ENCODE results near the gene JAKMIP1.
"Not testable (repeated sequence)": the region's sequence is repeated elsewhere in the genome, so short reads cannot be mapped to it uniquely, and the experiment has no call there.

JAKMIP1 gene

GRCh38 chr4:6002492-6002833, 197.9 kb downstream of the JAKMIP1 start:
- no peak for DNase-seq

- DNase-seq: no peak
Measured at GRCh38 chr4:6001680-6002491, 198.5 kb downstream of the JAKMIP1 start.

GRCh38 chr4:5999830-6000365, 200.5 kb downstream of the JAKMIP1 start:
- DNase-seq: no peak

GRCh38 chr4:5999356-5999755, 201.0 kb downstream of the JAKMIP1 start:
- DNase-seq: no peak

- DNase-seq: peak; percentile 53
Measured at GRCh38 chr4:5998333-5998936, 201.9 kb downstream of the JAKMIP1 start.

GRCh38 chr4:5996641-5997040, 203.7 kb downstream of the JAKMIP1 start:
- DNase-seq: no peak

GRCh38 chr4:5995901-5996623, 204.3 kb downstream of the JAKMIP1 start:
- no peak for DNase-seq

GRCh38 chr4:5993876-5994811, 206.2 kb downstream of the JAKMIP1 start:
- DNase-seq: no peak

- not testable (repeated sequence) for DNase-seq
Measured at GRCh38 chr4:5993346-5993745, 207.0 kb downstream of the JAKMIP1 start.

GRCh38 chr4:5992828-5993321, 207.5 kb downstream of the JAKMIP1 start:
- no peak for DNase-seq

GRCh38 chr4:5992171-5992827, 208.1 kb downstream of the JAKMIP1 start:
- DNase-seq: no peak

- no peak for DNase-seq
Measured at GRCh38 chr4:5991405-5991804, 208.9 kb downstream of the JAKMIP1 start.

GRCh38 chr4:5990446-5991160, 209.7 kb downstream of the JAKMIP1 start:
- DNase-seq: no peak

- no peak for DNase-seq
Measured at GRCh38 chr4:5989236-5990225, 210.8 kb downstream of the JAKMIP1 start.

GRCh38 chr4:5988086-5988845, 212.1 kb downstream of the JAKMIP1 start:
- no peak for DNase-seq

- DNase-seq: no peak
Measured at GRCh38 chr4:5984843-5985242, 215.5 kb downstream of the JAKMIP1 start.

GRCh38 chr4:5982156-5982973, 218.0 kb downstream of the JAKMIP1 start:
- no peak for DNase-seq
